Uterus (tissue), 4 donors: ENCODE results near the gene TUBGCP5. TPM values are rescaled to one million over a fixed set of nuclear protein-coding genes. Genes with fewer than 3 reads are reported as not detected.

ENCODE experiments used
- DNase-seq, 2 donors: peaks; one replicate each; pipeline ENCODE4 v3.0.0-alpha.2; 2019 to 2020
- H3K27ac ChIP-seq, 2 donors: fragments of 200-600 bp; sonication (generic); 1 replicate in 1 of 2; 2 replicates in 1 of 2; pipeline ENCODE4 v1.5.1; 2016 to 2018
- H3K27me3 ChIP-seq, 2 donors: fragments of 200-600 bp; sonication (generic); one replicate each; pipeline ENCODE4 v1.5.1; 2018 to 2019; ENCODE audit warnings: control low read depth in 1 of 2
- H3K36me3 ChIP-seq, 2 donors: fragments of 200-600 bp; sonication (generic); one replicate each; pipeline ENCODE4 v1.5.1; 2019; ENCODE audit warnings: control low read depth in 1 of 2
- H3K4me1 ChIP-seq, 2 donors: fragments of 200-600 bp; sonication (generic); one replicate each; pipeline ENCODE4 v1.5.1; 2018 to 2019; ENCODE audit warnings: control low read depth in 1 of 2
- H3K4me3 ChIP-seq, 2 donors: fragments of 200-600 bp; sonication (generic); 1 replicate in 1 of 2; 2 replicates in 1 of 2; pipeline ENCODE4 v1.5.1; 2018 to 2019; ENCODE audit warnings: mild to moderate bottlenecking in 1 of 2
- H3K9me3 ChIP-seq, 2 donors: fragments of 200-600 bp; sonication (generic); one replicate each; pipeline ENCODE4 v1.5.1; 2019; ENCODE audit warnings: control low read depth in 1 of 2
- POLR2A ChIP-seq, 2 donors: fragments of 450-650 bp; IDR thresholded peaks; one replicate each; pipeline ENCODE4 v1.6.1; 2016; ENCODE audit warnings: antibody characterized with exemption in 2 of 2, mild to moderate bottlenecking in 1 of 2, moderate library complexity in 1 of 2
- intact Hi-C: fragments of 100-400 bp; cut with DNase I; formaldehyde crosslinking; loops from one replicate; pipeline ENCODE4 v1.15.1; 2023; ENCODE audit warnings: low total_unique reads
- total RNA-seq, 4 donors: library from RNA; depleted of rRNA in 3 of 4; stranded (reverse); fragments of >200 nt in 3 of 4; gene quantifications; one replicate each; pipeline versions ENCODE4 v1.1.0 to v1.2.4, GENCODE V29; 2014 to 2023
- TF ChIP-seq, protein P1 (sequence below), 4 experiments: fragments of 200-600 bp in 2 of 4; fragments of 450-650 bp in 2 of 4; sonication (generic) in 2 of 4; IDR thresholded peaks; one replicate each; pipeline ENCODE4 v1.5.1; 2016 to 2019; ENCODE audit warnings: antibody characterized with exemption in 4 of 4, mild to moderate bottlenecking in 2 of 4, moderate library complexity in 1 of 4
- donor health status: DM: yes; HTN: yes; CAD: no.

The TUBGCP5 gene
- total RNA-seq, 4 donors from 2014 or later: 12.3 to 41.1 (median 19.5) TPM

DNA sequence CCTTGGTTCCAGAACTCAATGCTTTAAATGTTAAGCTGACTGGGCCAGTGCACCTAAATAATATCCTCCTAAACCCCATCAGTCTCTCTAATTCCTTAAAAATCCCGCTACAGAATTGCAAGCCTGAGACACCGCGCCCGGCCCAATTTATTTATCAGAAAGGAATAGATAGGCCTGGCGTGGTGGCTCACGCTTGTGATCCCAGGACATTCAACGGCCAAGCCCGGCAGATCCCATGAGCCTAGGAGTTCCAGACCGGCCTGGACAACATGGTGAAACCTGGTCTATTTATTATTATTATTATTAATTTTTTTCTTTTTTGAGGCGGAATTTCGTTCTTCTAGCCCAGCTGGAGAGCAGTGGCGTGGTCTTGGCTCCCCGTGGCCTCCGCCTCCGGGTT is 28.0 kb upstream of the TUBGCP5 start:
- H3K4me3 ChIP-seq: no peak overlapping the region
- H3K9me3 ChIP-seq: no peaks in the 10 kb centered on the region
- TF ChIP-seq, protein P1, sequence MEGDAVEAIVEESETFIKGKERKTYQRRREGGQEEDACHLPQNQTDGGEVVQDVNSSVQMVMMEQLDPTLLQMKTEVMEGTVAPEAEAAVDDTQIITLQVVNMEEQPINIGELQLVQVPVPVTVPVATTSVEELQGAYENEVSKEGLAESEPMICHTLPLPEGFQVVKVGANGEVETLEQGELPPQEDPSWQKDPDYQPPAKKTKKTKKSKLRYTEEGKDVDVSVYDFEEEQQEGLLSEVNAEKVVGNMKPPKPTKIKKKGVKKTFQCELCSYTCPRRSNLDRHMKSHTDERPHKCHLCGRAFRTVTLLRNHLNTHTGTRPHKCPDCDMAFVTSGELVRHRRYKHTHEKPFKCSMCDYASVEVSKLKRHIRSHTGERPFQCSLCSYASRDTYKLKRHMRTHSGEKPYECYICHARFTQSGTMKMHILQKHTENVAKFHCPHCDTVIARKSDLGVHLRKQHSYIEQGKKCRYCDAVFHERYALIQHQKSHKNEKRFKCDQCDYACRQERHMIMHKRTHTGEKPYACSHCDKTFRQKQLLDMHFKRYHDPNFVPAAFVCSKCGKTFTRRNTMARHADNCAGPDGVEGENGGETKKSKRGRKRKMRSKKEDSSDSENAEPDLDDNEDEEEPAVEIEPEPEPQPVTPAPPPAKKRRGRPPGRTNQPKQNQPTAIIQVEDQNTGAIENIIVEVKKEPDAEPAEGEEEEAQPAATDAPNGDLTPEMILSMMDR (IDR thresholded peaks at IDR 0.05): no peak
- no peak for TF ChIP-seq POLR2A (IDR thresholded peaks at IDR 0.05)
- DNase-seq: no peak
- H3K27me3 ChIP-seq: no peaks in the 10 kb centered on the region
- no peaks in the 10 kb centered on the region for H3K4me1 ChIP-seq
- intact Hi-C loops: no loop called here
- H3K36me3 ChIP-seq: no peaks in the 10 kb centered on the region
- H3K27ac ChIP-seq: no peak overlapping the region

- Histone ChIP-seq H3K4me3 (no peak overlapping the region), H3K4me1 (no peaks in the 10 kb centered on the region), H3K36me3 (no peaks in the 10 kb centered on the region), H3K27me3 (no peaks in the 10 kb centered on the region), H3K27ac (no peak overlapping the region), H3K9me3 (no peaks in the 10 kb centered on the region)
- intact Hi-C loops: no loop called here
- TF ChIP-seq POLR2A (IDR thresholded peaks at IDR 0.05): no peak
- TF ChIP-seq, protein P1 (IDR thresholded peaks at IDR 0.05): no peak
- no peak for DNase-seq
These were observed 26.5 kb upstream of the TUBGCP5 start for GRCh38 chr15:23065836-23066235.

DNA sequence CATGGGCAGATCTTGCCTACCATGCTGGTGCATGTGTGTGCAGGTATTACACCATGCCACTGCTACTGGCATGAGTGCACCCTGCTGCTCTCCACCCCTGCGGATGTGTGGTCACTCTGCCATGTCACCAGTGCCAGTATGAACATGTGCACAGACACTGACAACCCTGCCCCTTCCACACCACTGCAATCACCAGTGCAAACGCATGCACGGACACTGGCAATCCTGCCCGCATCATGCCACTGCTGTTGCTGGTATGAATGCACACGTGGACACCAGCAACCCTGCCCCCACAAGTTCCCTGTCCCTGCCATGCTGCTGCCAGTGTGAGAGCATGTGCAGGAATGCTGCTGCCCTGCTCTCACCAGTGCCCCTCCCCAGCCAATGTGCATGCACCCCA is 24.8 kb upstream of the TUBGCP5 start:
- Histone ChIP-seq H3K4me1 (no peaks in the 10 kb centered on the region), H3K9me3 (no peaks in the 10 kb centered on the region), H3K27ac (no peak overlapping the region), H3K4me3 (no peak overlapping the region), H3K27me3 (no peaks in the 10 kb centered on the region), H3K36me3 (no peaks in the 10 kb centered on the region)
- intact Hi-C loops: no loop called here
- TF ChIP-seq, protein P1 (IDR thresholded peaks at IDR 0.05): no peak
- TF ChIP-seq POLR2A (IDR thresholded peaks at IDR 0.05): no peak
- DNase-seq: no peak

DNA sequence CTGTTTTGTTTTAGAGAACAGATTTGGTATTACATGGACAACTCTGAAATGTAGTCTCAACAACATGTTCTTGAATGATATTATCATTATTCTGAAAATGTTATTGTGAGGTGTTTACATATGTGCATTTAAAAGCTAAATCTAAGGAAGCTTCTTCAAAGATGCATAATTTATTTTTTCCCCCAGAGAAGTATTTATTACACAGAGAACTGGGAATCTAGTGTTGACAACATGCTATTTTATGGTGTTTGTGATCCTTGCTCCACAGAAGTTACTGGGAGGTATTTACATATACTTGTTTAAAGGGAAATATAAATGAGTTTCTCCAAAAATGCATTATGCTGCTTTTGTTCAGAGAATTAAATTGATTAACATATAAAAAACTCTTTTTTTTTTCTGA is 18.3 kb upstream of the TUBGCP5 start:
- Histone ChIP-seq H3K4me3 (no peak overlapping the region), H3K27ac (no peak overlapping the region), H3K9me3 (no peaks in the 10 kb centered on the region), H3K36me3 (no peaks in the 10 kb centered on the region), H3K27me3 (no peaks in the 10 kb centered on the region), H3K4me1 (no peaks in the 10 kb centered on the region)
- no peak for DNase-seq
- TF ChIP-seq POLR2A (IDR thresholded peaks at IDR 0.05): no peak
- TF ChIP-seq, protein P1 (IDR thresholded peaks at IDR 0.05): no peak
- intact Hi-C loops: no loop called here

- Histone ChIP-seq H3K27me3 (no peaks in the 10 kb centered on the region), H3K4me3 (no peak overlapping the region), H3K36me3 (no peaks in the 10 kb centered on the region), H3K27ac (no peak overlapping the region), H3K4me1 (no peaks in the 10 kb centered on the region), H3K9me3 (no peaks in the 10 kb centered on the region)
- no peak for DNase-seq
- no peak for TF ChIP-seq POLR2A (IDR thresholded peaks at IDR 0.05)
- TF ChIP-seq, protein P1 (IDR thresholded peaks at IDR 0.05): no peak
- intact Hi-C loops: no loop called here
These were observed 15.9 kb upstream of the TUBGCP5 start for GRCh38 chr15:23055316-23055715.
